Erythroblast (primary cell): ENCODE measurements around the gene TYROBP.

Source experiments
- GATA1 ChIP-seq: IDR thresholded peaks from 2 replicates; pipeline ENCODE4 v1.6.1; 2011; ENCODE audit warnings: low read depth, mild to moderate bottlenecking, control low read depth, low read length, moderate library complexity
- POLR2A ChIP-seq: IDR thresholded peaks from 2 replicates; pipeline ENCODE4 v1.6.1; 2011; ENCODE audit warnings: mild to moderate bottlenecking, low read length

- TF ChIP-seq POLR2A: no peak
- no peak for TF ChIP-seq GATA1
Observed at GRCh38 chr19:35888398-35888797, 19.7 kb downstream of the TYROBP start.
